CD14-positive monocyte (primary cell): Measurements from ENCODE around the gene PHPT1. TPM values are rescaled to one million over a fixed set of nuclear protein-coding genes. Genes with fewer than 3 reads are reported as not detected.
"Not testable (repeated sequence)": the region's sequence is repeated elsewhere in the genome, so short reads cannot be mapped to it uniquely, and the experiment has no call there.

Source experiments
- DNase-seq, 3 donors: peaks; one replicate each; pipeline ENCODE4 v3.0.0-alpha.2; 2011 to 2022
- H2AFZ ChIP-seq: 2 replicates; pipeline ENCODE4 v1.6.0; 2012; ENCODE audit warnings: mild to moderate bottlenecking, low read depth, low read length, inconsistent platforms; ENCODE audit not compliant: insufficient read depth, poor library complexity, severe bottlenecking
- H3K27ac ChIP-seq, 2 donors: 1 replicate in 1 of 2; 2 replicates in 1 of 2; pipeline ENCODE4 v1.5.1; 2012 to 2013; ENCODE audit warnings: low read length in 2 of 2, control low read depth in 1 of 2, inconsistent platforms in 1 of 2, low read depth in 1 of 2, mild to moderate bottlenecking in 1 of 2
- H3K27me3 ChIP-seq, 2 donors: one replicate each; pipeline versions ENCODE4 v1.6.0 to v1.6.1; 2011 to 2013; ENCODE audit warnings: low read length in 2 of 2; ENCODE audit not compliant: control insufficient read depth in 2 of 2, insufficient read depth in 2 of 2
- H3K36me3 ChIP-seq, 2 donors: replicated peaks in 1 of 2; 1 replicate in 1 of 2; 2 replicates in 1 of 2; pipeline versions ENCODE4 v1.5.1 to v1.6.1; 2012 to 2013; ENCODE audit warnings: low read length in 2 of 2, control low read depth in 1 of 2, inconsistent platforms in 1 of 2, mild to moderate bottlenecking in 1 of 2; ENCODE audit not compliant: insufficient read depth in 2 of 2, control insufficient read depth in 1 of 2
- H3K4me1 ChIP-seq, 2 donors: 1 replicate in 1 of 2; 2 replicates in 1 of 2; pipeline versions ENCODE4 v1.5.1 to v1.6.1; 2012 to 2013; ENCODE audit warnings: low read length in 2 of 2, control low read depth in 1 of 2, inconsistent platforms in 1 of 2, mild to moderate bottlenecking in 1 of 2, moderate library complexity in 1 of 2; ENCODE audit not compliant: insufficient read depth in 2 of 2, control insufficient read depth in 1 of 2
- H3K4me2 ChIP-seq: replicated peaks from 2 replicates; pipeline ENCODE3; 2012; ENCODE audit warnings: low read length, moderate library complexity, mild to moderate bottlenecking; ENCODE audit not compliant: poor library complexity, severe bottlenecking; ENCODE audit errors: extremely low read depth
- H3K4me3 ChIP-seq, 3 experiments: fragments of 200-600 bp in 1 of 3; sonication (generic) in 1 of 3; replicated peaks in 1 of 3; 1 replicate in 2 of 3; 2 replicates in 1 of 3; pipeline ENCODE4 v1.5.1; 2011 to 2013; ENCODE audit warnings: low read length in 3 of 3, mild to moderate bottlenecking in 3 of 3, control low read depth in 2 of 3, low read depth in 2 of 3, inconsistent platforms in 1 of 3, moderate library complexity in 1 of 3
- H3K79me2 ChIP-seq: 2 replicates; pipeline ENCODE4 v1.6.0; 2012; ENCODE audit warnings: mild to moderate bottlenecking, control low read depth, inconsistent platforms, low read length, moderate library complexity; ENCODE audit not compliant: insufficient read depth
- H3K9ac ChIP-seq: 2 replicates; pipeline ENCODE4 v1.6.0; 2017; ENCODE audit warnings: low read length, mild to moderate bottlenecking; ENCODE audit not compliant: insufficient read depth, poor library complexity, severe bottlenecking
- H3K9me3 ChIP-seq, 2 donors: replicated peaks in 1 of 2; 1 replicate in 1 of 2; 2 replicates in 1 of 2; pipeline versions ENCODE4 v1.5.1 to v1.6.1; 2012 to 2013; ENCODE audit warnings: low read length in 2 of 2, control low read depth in 1 of 2; ENCODE audit not compliant: control insufficient read depth in 1 of 2, insufficient read depth in 1 of 2
- H4K20me1 ChIP-seq: 2 replicates; pipeline ENCODE4 v1.6.0; 2012; ENCODE audit warnings: mild to moderate bottlenecking, low read length, control low read depth, moderate library complexity; ENCODE audit not compliant: insufficient read depth
- H3K27ac Mint-ChIP-seq, 7 donors: one replicate each; pipeline ENCODE4 v1.8.0; 2020; ENCODE audit warnings: mild to moderate bottlenecking in 7 of 7, mixed read lengths in 7 of 7, moderate library complexity in 6 of 7, inconsistent platforms in 2 of 7
- H3K27me3 Mint-ChIP-seq, 3 donors: one replicate each; pipeline ENCODE4 v1.8.0; 2021 to 2022; ENCODE audit warnings: low read depth in 3 of 3, mild to moderate bottlenecking in 3 of 3, mixed read lengths in 3 of 3, moderate library complexity in 3 of 3, inconsistent platforms in 1 of 3
- H3K36me3 Mint-ChIP-seq, 2 donors: one replicate each; pipeline ENCODE4 v1.8.0; 2020; ENCODE audit warnings: mixed read lengths in 2 of 2, inconsistent platforms in 1 of 2, mild to moderate bottlenecking in 1 of 2
- H3K4me1 Mint-ChIP-seq: one replicate; pipeline ENCODE4 v1.8.0; 2020; ENCODE audit warnings: mild to moderate bottlenecking, mixed read lengths
- H3K4me3 Mint-ChIP-seq, 2 donors: one replicate each; pipeline ENCODE4 v1.8.0; 2020; ENCODE audit warnings: mild to moderate bottlenecking in 2 of 2, mixed read lengths in 2 of 2, moderate library complexity in 1 of 2
- H3K9me3 Mint-ChIP-seq, 7 donors: one replicate each; pipeline ENCODE4 v1.8.0; 2020 to 2022; ENCODE audit warnings: mixed read lengths in 7 of 7, mild to moderate bottlenecking in 6 of 7, moderate library complexity in 6 of 7, inconsistent platforms in 2 of 7
- CTCF ChIP-seq: fragments of 200-600 bp; IDR thresholded peaks from one replicate; pipeline ENCODE4 v1.8.0; 2022; ENCODE audit warnings: antibody characterized with exemption, mild to moderate bottlenecking
- WGBS: methylation state at CpG from one replicate; pipeline ENCODE4 v1.1.5; 2013; ENCODE audit warnings: missing lambda C conversion rate; ENCODE audit not compliant: insufficient coverage; 5-methylcytosine and 5-hydroxymethylcytosine counted together
- intact Hi-C, 2 donors: fragments of 100-400 bp; cut with micrococcal nuclease; formaldehyde crosslinking; loops; one replicate each; pipeline versions ENCODE4 v1.15.0 to v1.15.1; 2023
- polyA plus RNA-seq, 3 donors: library from polyadenylated mRNA; depleted of rRNA in 1 of 3; unstranded in 2 of 3; stranded (reverse) in 1 of 3; fragments of 300-500 nt in 2 of 3; fragments of >200 nt in 1 of 3; fragmentation: Illumina TruSeq in 2 of 3; gene quantifications; 1 replicate in 2 of 3; 2 replicates in 1 of 3; pipeline ENCODE4 v1.2.3, GENCODE V29; 2012 to 2021

PHPT1 gene
- polyA plus RNA-seq, 3 donors: 70.0 to 163 (median 94.3) TPM

DNA sequence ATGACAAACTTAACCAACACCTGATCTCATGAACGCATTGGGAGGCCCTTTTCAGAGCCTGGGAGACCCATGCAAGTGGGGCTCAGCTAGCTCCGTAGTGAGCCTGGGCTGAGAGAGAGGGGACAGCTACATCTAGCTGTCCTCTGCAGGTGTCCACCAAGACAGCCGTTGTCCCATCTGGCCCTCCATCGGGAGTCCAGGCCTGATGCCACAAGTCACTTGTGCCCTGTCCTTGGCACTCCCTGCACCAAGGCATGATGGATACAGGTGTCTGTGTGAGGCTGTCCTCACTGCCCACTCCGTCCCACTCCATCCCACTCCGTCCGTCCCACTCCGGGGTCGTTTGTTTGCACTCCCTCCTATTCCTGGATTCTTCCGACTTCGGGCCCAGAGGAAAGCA is 19.4 kb downstream of the PHPT1 start:
- peak in 1 of 3 donors; percentile 3 for DNase-seq
- Histone ChIP-seq H3K4me1 (peaks cover 10 to 14% of the 10 kb centered on the region in 2 donors), H3K27me3 (no peaks in the 10 kb centered on the region), H3K27ac (no peak overlapping the region), H3K9ac (no peak overlapping the region), H3K9me3 (peaks cover 14 to 29% of the 10 kb centered on the region in 2 donors), H4K20me1 (peaks cover 7% of the 10 kb centered on the region), H3K4me3 (no peak overlapping the region), H3K4me2 (no peak overlapping the region), H3K79me2 (peaks cover 22% of the 10 kb centered on the region), H3K36me3 (peaks cover 3 to 6% of the 10 kb centered on the region in 2 donors), H2AFZ (no peak overlapping the region)
- H3K36me3 Mint-ChIP-seq: peaks cover 3 to 7% of the 10 kb centered on the region in 2 donors
- no peak for TF ChIP-seq CTCF
- H3K27me3 Mint-ChIP-seq: peaks cover under 1 to 4% (median 2%) of the 10 kb centered on the region in 3 donors
- peaks cover 11% of the 10 kb centered on the region for H3K4me1 Mint-ChIP-seq
- intact Hi-C loops: no loop called here
- 98% methylated on average over 11 of the region's 11 CpGs for WGBS
- no peak overlapping the region for H3K4me3 Mint-ChIP-seq
- H3K27ac Mint-ChIP-seq: peak overlapping the region in 1 of 7 donors; percentile 50
- peaks cover 3 to 33% (median 24%) of the 10 kb centered on the region in 7 donors for H3K9me3 Mint-ChIP-seq

- Histone ChIP-seq H3K79me2 (peaks cover 13% of the 10 kb centered on the region), H3K4me1 (peaks cover 10 to 14% of the 10 kb centered on the region in 2 donors), H3K9me3 (peaks cover 14 to 30% of the 10 kb centered on the region in 2 donors)
- H3K4me3 Mint-ChIP-seq, H3K36me3 ChIP-seq, intact Hi-C loops, H3K4me2 ChIP-seq, H2AFZ ChIP-seq, H4K20me1 ChIP-seq, H3K27me3 ChIP-seq, H3K4me3 ChIP-seq, H3K4me1 Mint-ChIP-seq, H3K27me3 Mint-ChIP-seq, DNase-seq, H3K9ac ChIP-seq, H3K36me3 Mint-ChIP-seq, H3K27ac ChIP-seq: not testable (repeated sequence)
- peak overlapping the region in 1 of 7 donors; percentile 24 for H3K27ac Mint-ChIP-seq
- peaks cover 3 to 39% (median 26%) of the 10 kb centered on the region in 7 donors for H3K9me3 Mint-ChIP-seq
- WGBS: 60% methylated on average over 1 of the region's 2 CpGs
These were observed 20.4 kb downstream of the PHPT1 start for GRCh38 chr9:136869611-136870010.
